CD4-positive, alpha-beta T cell treated with Interleukin-15 for 4 hours (primary cell): ENCODE measurements around the gene FAM53B.
"Not testable (repeated sequence)": the region's sequence is repeated elsewhere in the genome, so short reads cannot be mapped to it uniquely, and the experiment has no call there.

ENCODE experiments used
- DNase-seq: peaks from one replicate; pipeline ENCODE4 v3.0.0-alpha.2; 2020; ENCODE audit warnings: low spot score

FAM53B gene, protein sequence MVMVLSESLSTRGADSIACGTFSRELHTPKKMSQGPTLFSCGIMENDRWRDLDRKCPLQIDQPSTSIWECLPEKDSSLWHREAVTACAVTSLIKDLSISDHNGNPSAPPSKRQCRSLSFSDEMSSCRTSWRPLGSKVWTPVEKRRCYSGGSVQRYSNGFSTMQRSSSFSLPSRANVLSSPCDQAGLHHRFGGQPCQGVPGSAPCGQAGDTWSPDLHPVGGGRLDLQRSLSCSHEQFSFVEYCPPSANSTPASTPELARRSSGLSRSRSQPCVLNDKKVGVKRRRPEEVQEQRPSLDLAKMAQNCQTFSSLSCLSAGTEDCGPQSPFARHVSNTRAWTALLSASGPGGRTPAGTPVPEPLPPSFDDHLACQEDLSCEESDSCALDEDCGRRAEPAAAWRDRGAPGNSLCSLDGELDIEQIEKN

DNA sequence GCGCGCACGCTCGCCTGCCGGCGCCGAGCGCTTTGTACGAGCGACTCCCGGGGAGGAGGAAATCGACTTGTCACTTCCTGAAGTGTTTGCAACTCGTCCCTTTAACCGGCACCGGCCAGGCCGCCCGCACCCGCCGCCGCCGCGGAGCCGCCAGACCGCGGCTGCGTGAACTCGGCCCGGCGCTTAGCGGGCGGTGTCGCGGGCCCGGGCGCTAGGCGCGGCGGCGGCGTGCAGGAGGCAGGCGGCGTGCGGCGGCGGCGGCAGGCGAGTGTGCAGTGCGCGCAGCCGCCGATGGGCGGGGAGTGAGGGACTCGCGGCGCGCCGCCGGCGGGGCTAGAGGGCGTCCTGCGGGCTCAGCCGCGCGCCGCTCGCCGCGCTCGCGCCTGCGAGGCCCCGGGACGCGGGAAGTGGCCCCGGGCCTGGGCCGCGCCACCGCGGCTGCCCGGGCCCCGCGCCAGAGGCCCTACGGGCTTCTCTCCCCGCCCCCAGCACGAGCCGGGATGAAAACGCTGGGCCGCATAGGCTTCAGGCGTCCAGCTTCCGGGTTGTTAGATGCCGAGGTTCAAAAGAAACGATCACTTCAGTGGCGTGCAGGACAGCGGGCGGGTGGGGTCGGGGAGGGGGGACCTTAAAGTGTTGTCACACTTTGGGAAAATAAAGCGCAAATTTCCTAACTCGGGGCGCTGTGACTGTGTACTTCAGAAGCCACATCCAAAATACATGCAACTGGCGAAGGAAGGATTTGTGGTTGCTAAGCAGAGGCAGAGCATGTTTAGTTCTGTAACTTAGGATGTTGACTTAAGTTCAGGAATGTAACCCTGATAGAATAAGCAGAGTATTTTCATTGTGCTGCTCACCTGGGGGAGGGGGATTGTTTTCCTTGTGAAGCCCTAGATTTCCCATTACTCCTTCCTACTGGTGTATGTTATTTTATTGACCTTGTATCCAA is at the start of gene FAM53B:
Gene FAM53B, minus strand, starts transcription at position 277 of the 949 bp plus-strand sequence. CDS start 37,665 bp downstream, outside the sequence.
- DNase-seq = peak; percentile 76

DNA sequence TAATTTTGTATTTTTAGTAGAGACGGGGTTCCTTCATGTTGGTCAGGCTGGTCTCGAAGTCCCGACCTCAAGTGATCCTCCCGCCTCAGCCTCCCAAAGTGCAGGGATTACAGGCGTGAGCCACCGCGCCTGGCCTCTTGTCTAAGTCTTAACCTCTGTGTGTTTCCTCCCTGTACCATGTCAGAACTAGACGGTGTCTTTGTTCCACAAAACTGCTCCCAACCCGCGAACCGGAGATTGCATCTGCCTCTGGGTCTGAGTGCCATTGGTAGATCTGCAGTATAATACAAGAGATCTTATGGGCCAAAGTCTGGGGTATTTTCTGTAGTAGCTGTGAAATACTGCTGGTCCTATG is 48.8 kb upstream of the FAM53B start:
- DNase-seq = no peak

- DNase-seq = peak; percentile 83
Measured at GRCh38 chr10:124791547-124792348, 47.6 kb upstream of the FAM53B start, which contains the start of gene EEF1AKMT2. Gene EEF1AKMT2 (minus strand): TSS chr10:124791887. CDS start chr10:124791833, 54 bp downstream.

DNA sequence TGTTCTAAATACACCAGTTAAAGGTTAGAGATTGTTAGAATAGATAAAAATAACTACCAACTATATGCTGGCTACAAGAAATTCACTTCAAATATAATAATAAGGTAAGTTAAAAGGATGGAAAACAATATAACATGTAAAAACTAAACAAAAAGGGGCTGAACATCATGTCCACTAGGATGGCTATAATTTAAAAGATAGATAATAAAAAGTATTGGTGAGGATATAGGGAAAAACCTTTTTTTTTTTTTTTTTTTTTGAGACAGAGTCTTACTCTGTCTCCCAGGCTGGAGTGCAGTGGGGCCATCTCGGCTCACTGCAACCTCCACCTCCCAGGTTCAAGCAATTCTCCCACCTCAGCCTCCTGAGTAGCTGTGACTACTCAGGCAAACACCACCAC is 38.7 kb upstream of the FAM53B start:
- DNase-seq = not testable (repeated sequence)

GRCh38 chr10:124768791-124769190 is 24.6 kb upstream of the FAM53B start:
- no peak for DNase-seq

- DNase-seq = no peak
Measured at GRCh38 chr10:124765256-124765655, 21.1 kb upstream of the FAM53B start.

DNA sequence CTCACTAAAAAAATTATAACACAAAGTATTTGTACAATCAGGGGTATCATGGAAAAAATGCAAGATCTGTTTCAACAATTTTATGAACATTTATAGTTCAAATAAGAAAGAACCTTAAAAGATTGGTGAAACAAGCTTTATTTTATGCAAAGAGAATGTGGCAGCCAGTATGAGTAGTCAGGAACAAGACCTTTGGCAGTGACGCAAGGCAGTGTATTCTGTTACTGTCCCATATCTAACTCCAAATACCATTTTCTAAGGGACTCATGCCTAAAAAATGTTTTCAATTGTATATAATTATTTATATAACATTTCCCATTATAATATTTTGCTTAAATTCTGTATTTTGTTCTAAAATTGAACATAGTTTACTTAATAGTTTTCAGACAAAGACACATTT is 19.1 kb upstream of the FAM53B start:
- no peak for DNase-seq

- no peak for DNase-seq
Measured at GRCh38 chr10:124762281-124762680, 18.1 kb upstream of the FAM53B start.

DNA sequence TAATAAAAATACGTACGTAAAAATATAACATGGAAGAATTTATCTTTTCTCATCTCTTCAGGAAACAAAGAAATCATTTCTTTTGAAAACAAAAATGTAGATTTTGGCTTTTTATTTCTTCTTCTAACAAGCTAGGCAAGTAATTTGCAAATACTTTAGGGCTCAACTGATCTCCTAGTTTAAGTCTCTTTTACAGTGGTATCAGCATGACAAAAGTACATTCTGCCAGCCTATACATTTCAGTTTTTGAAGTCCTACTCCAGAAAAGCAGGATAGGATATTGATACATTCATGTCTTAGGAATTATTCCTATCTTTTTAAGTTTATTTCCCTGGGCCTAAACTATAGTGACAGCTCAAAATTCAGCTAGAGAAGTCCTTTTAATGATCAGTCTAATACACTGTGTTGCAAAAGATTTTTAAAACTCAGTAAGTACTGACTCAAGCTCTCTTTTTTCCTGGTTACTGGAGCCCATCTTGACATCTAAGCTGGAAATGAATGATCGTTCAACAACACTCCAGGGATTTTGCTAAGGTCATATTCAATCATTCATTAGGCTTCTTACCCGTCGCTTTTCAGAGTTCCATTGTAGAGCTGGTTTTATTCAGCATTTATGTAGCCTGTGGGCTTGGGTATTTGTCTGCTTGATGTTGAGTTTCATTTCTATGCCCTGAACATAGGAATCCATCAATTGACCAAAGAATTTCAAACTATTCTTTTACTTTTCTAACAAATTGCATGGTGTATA is 12.2 kb upstream of the FAM53B start:
- no peak for DNase-seq

- no peak for DNase-seq
Measured at GRCh38 chr10:124755581-124755980, 11.4 kb upstream of the FAM53B start.

- DNase-seq = no peak
Measured at GRCh38 chr10:124754227-124754626, 10.0 kb upstream of the FAM53B start.

DNA sequence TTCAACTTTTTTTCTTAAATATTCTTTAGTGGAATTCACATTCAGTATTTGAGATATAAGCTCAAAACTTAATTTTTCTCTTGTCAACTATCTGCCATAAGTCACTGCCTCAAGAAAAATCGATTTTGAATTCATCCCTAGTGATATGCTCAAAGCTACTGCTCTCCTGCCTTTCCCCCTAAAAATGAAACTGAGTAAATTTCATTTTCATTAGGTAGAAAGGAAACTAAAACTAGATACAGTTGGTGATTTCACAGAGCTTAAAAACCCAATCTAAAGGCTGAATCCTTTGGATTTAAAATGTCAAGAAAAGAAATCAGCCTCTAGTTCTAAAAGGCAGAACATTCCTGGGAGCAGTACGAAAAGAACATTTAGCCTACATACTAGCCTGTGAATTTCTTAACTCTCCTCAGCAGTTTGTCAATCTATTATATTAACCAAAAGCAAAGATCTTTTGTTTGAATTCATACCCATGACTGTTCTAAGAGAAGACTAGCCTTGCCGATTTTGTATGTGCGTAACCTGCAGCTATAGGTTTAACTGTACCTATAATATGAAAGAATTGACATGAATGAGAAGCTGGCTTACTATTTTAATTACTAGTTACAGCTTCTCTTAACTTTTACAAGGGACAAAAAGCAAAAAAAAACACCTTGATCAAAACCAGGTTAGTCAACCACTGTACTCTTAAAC is 4.9 kb upstream of the FAM53B start:
- no peak for DNase-seq

DNA sequence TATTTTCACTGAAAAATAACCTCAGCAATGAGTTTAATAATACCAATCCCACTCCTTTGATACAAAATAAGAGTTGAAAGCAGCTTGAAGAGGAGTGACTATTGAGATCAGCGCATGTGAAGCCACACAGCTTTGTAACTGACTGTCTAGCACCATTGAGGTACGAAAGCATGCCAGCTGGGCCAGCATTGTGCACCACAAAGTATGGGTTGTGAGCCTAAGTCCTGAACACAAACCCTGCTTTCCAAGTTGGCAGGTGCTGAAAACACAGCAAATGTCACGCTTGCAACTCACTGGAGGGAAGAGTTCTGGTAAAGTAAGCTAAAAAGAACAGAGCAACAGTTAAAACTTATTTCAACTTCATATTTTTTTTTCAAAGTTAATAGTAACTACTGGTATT is 4.0 kb upstream of the FAM53B start:
- no peak for DNase-seq

DNA sequence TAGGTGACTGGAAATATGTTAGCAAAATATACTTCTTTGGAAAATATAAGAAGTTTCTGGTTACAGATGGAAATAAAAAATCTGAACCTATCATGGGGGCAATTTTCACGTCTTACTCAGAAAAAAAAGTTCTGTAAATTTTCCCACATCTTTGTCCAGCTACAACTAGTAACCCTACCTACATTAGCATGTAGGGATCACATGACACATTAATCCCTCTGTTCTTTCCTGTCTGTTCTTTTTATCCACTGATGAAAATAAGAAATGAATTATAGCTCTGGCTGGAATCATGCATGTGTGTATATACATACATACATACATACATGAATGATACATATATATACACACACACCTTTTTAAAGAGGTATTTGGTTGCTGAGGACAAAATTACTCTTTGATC is 3.6 kb upstream of the FAM53B start:
- no peak for DNase-seq

DNA sequence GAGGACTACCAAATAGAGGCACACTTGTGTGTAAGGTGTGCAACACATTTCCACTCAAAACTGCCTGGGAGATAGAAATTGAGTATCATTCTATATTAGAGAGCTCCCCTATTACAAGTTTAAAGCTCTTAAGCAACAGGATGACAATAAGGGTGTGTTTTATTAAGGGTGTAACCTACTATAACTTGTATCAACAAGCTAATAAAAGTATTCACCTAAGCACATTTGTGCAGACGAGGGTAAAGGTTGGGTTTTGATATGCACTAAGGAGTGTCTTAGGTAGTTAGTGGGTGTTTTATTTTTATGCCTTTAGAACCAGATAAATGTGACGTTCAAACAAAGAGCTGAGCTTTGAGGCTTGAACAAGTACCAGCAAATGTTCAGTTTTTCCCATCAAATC is 2.8 kb upstream of the FAM53B start:
- DNase-seq = no peak

DNA sequence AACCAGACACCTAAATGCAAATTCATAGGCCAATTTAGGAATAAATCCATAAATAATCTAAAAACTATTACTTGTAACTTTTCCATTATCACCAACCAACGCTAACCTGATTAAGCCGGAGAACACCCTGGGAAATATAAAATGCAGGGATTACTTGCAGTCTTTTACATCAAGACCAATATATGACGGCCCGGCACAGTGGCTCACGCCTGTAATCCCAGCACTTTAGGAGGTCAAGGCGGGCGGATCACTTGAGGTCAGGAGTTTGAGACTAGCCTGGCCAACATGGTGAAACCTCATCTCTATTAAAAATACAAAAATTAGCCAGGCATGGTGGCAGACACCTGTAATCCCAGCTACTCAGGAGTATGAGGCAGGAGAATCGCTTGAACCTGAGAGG is 2.3 kb upstream of the FAM53B start:
- DNase-seq = not testable (repeated sequence)

- DNase-seq = peak; percentile 69
Measured at GRCh38 chr10:124745673-124746072, 1.5 kb upstream of the FAM53B start.

- DNase-seq = no peak
Measured at GRCh38 chr10:124745252-124745651, 1.1 kb upstream of the FAM53B start.

GRCh38 chr10:124743191-124744101 is 732 bp downstream of the FAM53B start:
- no peak for DNase-seq
